Kidney (tissue), 14 donors: ENCODE data around the gene RAD51B. TPM values are rescaled to one million over a fixed set of nuclear protein-coding genes. Genes with fewer than 3 reads are reported as not detected.

Experiments
- DNase-seq, 5 donors: peaks; one replicate each; pipeline ENCODE4 v3.0.0-alpha.2; 2013 to 2020
- FAIRE-seq: peaks from 2 replicates; lab custom pipeline; 2012; peaks lifted over from hg19 to GRCh38; lab: Jason Lieb, UNC
- H3K27ac ChIP-seq, 2 donors: one replicate each; pipeline ENCODE4 v1.7.0; 2013; ENCODE audit warnings: low read depth in 2 of 2, low read length in 2 of 2, inconsistent platforms in 1 of 2
- H3K27me3 ChIP-seq: one replicate; pipeline ENCODE4 v1.7.1; 2013; ENCODE audit warnings: low read length, inconsistent platforms; ENCODE audit not compliant: control insufficient read depth, insufficient read depth
- H3K36me3 ChIP-seq, 3 donors: one replicate each; pipeline versions ENCODE4 v1.7.0 to v1.7.1; 2013; ENCODE audit warnings: low read length in 3 of 3, control low read depth in 1 of 3, inconsistent platforms in 1 of 3; ENCODE audit not compliant: insufficient read depth in 3 of 3, control insufficient read depth in 2 of 3
- H3K4me1 ChIP-seq, 3 donors: one replicate each; pipeline versions ENCODE4 v1.7.0 to v1.7.1; 2013; ENCODE audit warnings: low read length in 3 of 3, inconsistent platforms in 1 of 3, low read depth in 1 of 3; ENCODE audit not compliant: control insufficient read depth in 2 of 3, insufficient read depth in 2 of 3
- H3K4me3 ChIP-seq, 3 donors: one replicate each; pipeline versions ENCODE4 v1.7.0 to v1.8.1; 2013; ENCODE audit warnings: low read length in 3 of 3, control low read depth in 1 of 3, inconsistent platforms in 1 of 3
- H3K9ac ChIP-seq, 3 donors: one replicate each; pipeline versions ENCODE4 v1.7.0 to v1.7.1; 2013; ENCODE audit warnings: low read length in 3 of 3, control low read depth in 1 of 3, inconsistent platforms in 1 of 3
- H3K9me3 ChIP-seq, 3 donors: one replicate each; pipeline versions ENCODE4 v1.7.0 to v1.7.1; 2013; ENCODE audit warnings: low read length in 3 of 3, control low read depth in 1 of 3, inconsistent platforms in 1 of 3; ENCODE audit not compliant: control insufficient read depth in 2 of 3, insufficient read depth in 1 of 3
- CTCF ChIP-seq: IDR thresholded peaks from 3 replicates; pipeline ENCODE4 v1.5.1; 2012; ENCODE audit warnings: mild to moderate bottlenecking, moderate library complexity, borderline replicate concordance; ENCODE audit not compliant: insufficient read depth; ENCODE audit errors: extremely low read depth
- intact Hi-C: fragments of 100-400 bp; cut with DNase I; formaldehyde crosslinking; loops from one replicate; pipeline ENCODE4 v1.11.1; 2022
- polyA plus RNA-seq: library from polyadenylated mRNA; stranded (reverse); fragments of 350-450 nt; fragmentation: Illumina TruSeq; extraction: RNeasy Lipid Tissue Mini Kit (QIAGEN cat#74804); gene quantifications from one replicate; pipeline ENCODE4 v1.2.3, GENCODE V29; 2014; ENCODE audit warnings: low read depth, low replicate concordance; ENCODE audit not compliant: insufficient read depth
- total RNA-seq: library from RNA; stranded (reverse); fragmentation: NEBNext Ultra II Directional; extraction: Animal tissue kit (Norgen Biotek cat#: 25700); gene quantifications from one replicate; pipeline ENCODE4 v1.2.1, GENCODE V29; 2021
- donor health status: control.
- donor health status: control.
- donor health status: control.
- donor health status: control.
- donor health status: control.
- donor health status: DM: yes; HTN: yes; CAD: no.
- donor health status: Normal renal cell carcinoma (clear cell type).

Gene RAD51B
- total and polyA plus RNA-seq, 2 donors from 2014 or later = 6.9 to 18.0 TPM

GRCh38 chr14:68562911-68563250, 743.3 kb downstream of the RAD51B start:
- Histone ChIP-seq H3K27me3 (no peaks in the 10 kb centered on the region), H3K4me1 (peaks cover 11 to 28% (median 15%) of the 10 kb centered on the region in 3 donors), H3K9me3 (no peaks in the 10 kb centered on the region), H3K9ac (peak overlapping the region in 1 of 3 donors; percentile 12), H3K4me3 (no peak overlapping the region), H3K27ac (peak overlapping the region in 1 of 2 donors; percentile 43), H3K36me3 (no peaks in the 10 kb centered on the region)
- no peak for TF ChIP-seq CTCF
- intact Hi-C loops = no loop called here
- DNase-seq (no peak), FAIRE-seq (no peak)

- Histone ChIP-seq H3K27ac (peak overlapping the region; percentile 43 to 45), H3K4me3 (no peak overlapping the region), H3K36me3 (no peaks in the 10 kb centered on the region), H3K9ac (peak overlapping the region in 1 of 3 donors; percentile 12), H3K4me1 (peaks cover 11 to 28% (median 15%) of the 10 kb centered on the region in 3 donors), H3K9me3 (no peaks in the 10 kb centered on the region), H3K27me3 (no peaks in the 10 kb centered on the region)
- no peak for TF ChIP-seq CTCF
- no peak for FAIRE-seq
- peak in 4 of 5 donors; percentile 52 to 94 (median 70) for DNase-seq
- intact Hi-C loops = no loop called here
Observed at GRCh38 chr14:68563251-68564131, 743.9 kb downstream of the RAD51B start.

GRCh38 chr14:68564191-68564825, 744.7 kb downstream of the RAD51B start:
- Histone ChIP-seq H3K4me1 (peaks cover 14 to 32% (median 15%) of the 10 kb centered on the region in 3 donors), H3K36me3 (no peaks in the 10 kb centered on the region), H3K9me3 (no peaks in the 10 kb centered on the region), H3K27ac (peak overlapping the region; percentile 37 to 45), H3K27me3 (no peaks in the 10 kb centered on the region), H3K4me3 (no peak overlapping the region), H3K9ac (peak overlapping the region in 1 of 3 donors; percentile 12)
- intact Hi-C loops = no loop called here
- peak in 1 of 5 donors; percentile 60 for DNase-seq
- no peak for FAIRE-seq
- no peak for TF ChIP-seq CTCF
